ENCODE results near the gene PARD3. TPM values are rescaled to one million over a fixed set of nuclear protein-coding genes. Genes with fewer than 3 reads are reported as not detected.

The PARD3 gene
- total RNA-seq, 2 experiments from 2014 or later: 0.53 to 0.71 TPM

GRCh38 chr10:34192646-34193045 lies 622.5 kb downstream of the PARD3 start:
- H3K27me3 Mint-ChIP-seq: no peaks in the 10 kb centered on the region
- CTCF ChIA-PET: no interaction called here
- Histone ChIP-seq H3K4me3 (ENCODE audit: low read length) (no peak overlapping the region), H3K9me3 (ENCODE audit: control insufficient read depth in 1 of 2, insufficient read depth in 1 of 2, low read length in 2 of 2) (peaks cover 0 to under 1% of the 10 kb centered on the region in 2 experiments), H3K4me1 (ENCODE audit: insufficient read depth, low read length) (no peaks in the 10 kb centered on the region), H3K27me3 (ENCODE audit: control insufficient read depth in 1 of 2, insufficient read depth in 2 of 2, low read length in 2 of 2) (peaks cover 0 to 4% of the 10 kb centered on the region in 2 experiments), H3K27ac (ENCODE audit: low read depth in 1 of 2, low read length in 2 of 2) (no peak overlapping the region), H3K36me3 (ENCODE audit: insufficient read depth, low read length) (no peaks in the 10 kb centered on the region)
- POLR2A ChIA-PET: no interaction called here
- no peaks in the 10 kb centered on the region for H3K4me1 Mint-ChIP-seq (ENCODE audit: low read depth)
- ATAC-seq (ENCODE audit: poor library complexity) (no peak), DNase-seq (no peak)
- no peaks in the 10 kb centered on the region for H3K36me3 Mint-ChIP-seq (ENCODE audit: low read depth)
- no peak for TF ChIP-seq CTCF (IDR thresholded peaks at IDR 0.05)
- no peak overlapping the region for H3K4me3 Mint-ChIP-seq
- intact Hi-C loops (cut with DNase I, micrococcal nuclease): no loop called here
- no peaks in the 10 kb centered on the region for H3K9me3 Mint-ChIP-seq
- no peak overlapping the region for H3K27ac Mint-ChIP-seq

GRCh38 chr10:34191406-34191805 lies 623.7 kb downstream of the PARD3 start:
- Mint-ChIP-seq H3K27ac (no peak overlapping the region), H3K4me1 (ENCODE audit: low read depth) (no peaks in the 10 kb centered on the region), H3K36me3 (ENCODE audit: low read depth) (no peaks in the 10 kb centered on the region), H3K4me3 (no peak overlapping the region), H3K27me3 (no peaks in the 10 kb centered on the region), H3K9me3 (no peaks in the 10 kb centered on the region)
- Histone ChIP-seq H3K36me3 (ENCODE audit: insufficient read depth, low read length) (no peaks in the 10 kb centered on the region), H3K27ac (ENCODE audit: low read depth in 1 of 2, low read length in 2 of 2) (no peak overlapping the region), H3K27me3 (ENCODE audit: control insufficient read depth in 1 of 2, insufficient read depth in 2 of 2, low read length in 2 of 2) (peaks cover 0 to 4% of the 10 kb centered on the region in 2 experiments), H3K9me3 (ENCODE audit: control insufficient read depth in 1 of 2, insufficient read depth in 1 of 2, low read length in 2 of 2) (no peaks in the 10 kb centered on the region), H3K4me1 (ENCODE audit: insufficient read depth, low read length) (no peaks in the 10 kb centered on the region), H3K4me3 (ENCODE audit: low read length) (no peak overlapping the region)
- CTCF ChIA-PET: no interaction called here
- no peak for TF ChIP-seq CTCF (IDR thresholded peaks at IDR 0.05)
- POLR2A ChIA-PET: no interaction called here
- DNase-seq (no peak), ATAC-seq (ENCODE audit: poor library complexity) (no peak)
- intact Hi-C loops (cut with DNase I, micrococcal nuclease): no loop called here

- ChIA-PET CTCF (no interaction called here), POLR2A (no interaction called here)
- intact Hi-C loops (cut with DNase I, micrococcal nuclease): no loop called here
- TF ChIP-seq CTCF (IDR thresholded peaks at IDR 0.05): no peak
- Mint-ChIP-seq H3K4me1 (ENCODE audit: low read depth) (no peaks in the 10 kb centered on the region), H3K36me3 (ENCODE audit: low read depth) (no peaks in the 10 kb centered on the region), H3K27me3 (no peaks in the 10 kb centered on the region), H3K9me3 (no peaks in the 10 kb centered on the region), H3K4me3 (no peak overlapping the region), H3K27ac (no peak overlapping the region)
- no peak overlapping the region for H3K4me3 ChIP-seq (ENCODE audit: low read length)
- H3K9me3 ChIP-seq (ENCODE audit: control insufficient read depth in 1 of 2, insufficient read depth in 1 of 2, low read length in 2 of 2): no peaks in the 10 kb centered on the region
- H3K4me1 ChIP-seq (ENCODE audit: insufficient read depth, low read length): no peaks in the 10 kb centered on the region
- no peaks in the 10 kb centered on the region for H3K36me3 ChIP-seq (ENCODE audit: insufficient read depth, low read length)
- no peak overlapping the region for H3K27ac ChIP-seq (ENCODE audit: low read depth in 1 of 2, low read length in 2 of 2)
- peaks cover 0 to 4% of the 10 kb centered on the region in 2 experiments for H3K27me3 ChIP-seq (ENCODE audit: control insufficient read depth in 1 of 2, insufficient read depth in 2 of 2, low read length in 2 of 2)
- no peak for ATAC-seq (ENCODE audit: poor library complexity)
- no peak for DNase-seq
Measured at GRCh38 chr10:34190580-34190979, 624.5 kb downstream of the PARD3 start.
